ENCODE data around the gene PLA2G4D.

DNA sequence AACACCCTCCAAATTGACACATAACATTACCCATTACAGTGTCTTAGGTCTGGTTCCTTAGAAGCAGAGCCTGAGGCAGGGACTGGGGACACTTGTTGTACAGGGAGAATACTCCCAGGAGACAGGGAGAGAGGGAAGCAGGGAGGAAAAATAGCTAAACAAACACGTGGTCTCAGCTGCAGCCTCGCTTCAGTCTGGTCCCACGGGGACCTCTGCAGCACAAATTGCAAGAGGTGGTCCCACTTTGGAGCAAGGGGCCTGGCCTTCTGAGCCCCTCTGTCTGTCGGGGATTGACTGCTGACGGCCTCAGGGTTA lies 25.0 kb upstream of the PLA2G4D start:
- TF ChIP-seq, protein P1, sequence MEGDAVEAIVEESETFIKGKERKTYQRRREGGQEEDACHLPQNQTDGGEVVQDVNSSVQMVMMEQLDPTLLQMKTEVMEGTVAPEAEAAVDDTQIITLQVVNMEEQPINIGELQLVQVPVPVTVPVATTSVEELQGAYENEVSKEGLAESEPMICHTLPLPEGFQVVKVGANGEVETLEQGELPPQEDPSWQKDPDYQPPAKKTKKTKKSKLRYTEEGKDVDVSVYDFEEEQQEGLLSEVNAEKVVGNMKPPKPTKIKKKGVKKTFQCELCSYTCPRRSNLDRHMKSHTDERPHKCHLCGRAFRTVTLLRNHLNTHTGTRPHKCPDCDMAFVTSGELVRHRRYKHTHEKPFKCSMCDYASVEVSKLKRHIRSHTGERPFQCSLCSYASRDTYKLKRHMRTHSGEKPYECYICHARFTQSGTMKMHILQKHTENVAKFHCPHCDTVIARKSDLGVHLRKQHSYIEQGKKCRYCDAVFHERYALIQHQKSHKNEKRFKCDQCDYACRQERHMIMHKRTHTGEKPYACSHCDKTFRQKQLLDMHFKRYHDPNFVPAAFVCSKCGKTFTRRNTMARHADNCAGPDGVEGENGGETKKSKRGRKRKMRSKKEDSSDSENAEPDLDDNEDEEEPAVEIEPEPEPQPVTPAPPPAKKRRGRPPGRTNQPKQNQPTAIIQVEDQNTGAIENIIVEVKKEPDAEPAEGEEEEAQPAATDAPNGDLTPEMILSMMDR (IDR thresholded peaks at IDR 0.05): no peak
- TF ChIP-seq POLR2A (IDR thresholded peaks at IDR 0.05): no peak
